Naive thymus-derived CD4-positive, alpha-beta T cell (primary cell): ENCODE data around the gene BRSK1. TPM values are rescaled to one million over a fixed set of nuclear protein-coding genes. Genes with fewer than 3 reads are reported as not detected.

Experiments
- ATAC-seq: fragments of 150-1000 bp; cut with Tn5 transposase; 2 replicates; pipeline ENCODE4 v1.10.0; 2021; ENCODE audit warnings: mild to moderate bottlenecking, moderate library complexity
- CTCF ChIA-PET: fragments of 350-600 bp; sonication (Branson Sonifier 250); formaldehyde crosslinking; loops from one replicate; lab custom pipeline; 2021; ENCODE audit warnings: antibody characterized with exemption; lab: Charles Lee
- POLR2A ChIA-PET: fragments of 350-600 bp; sonication (Branson Sonifier 250); formaldehyde crosslinking; loops from one replicate; lab custom pipeline; 2021; ENCODE audit warnings: antibody characterized with exemption, inconsistent platforms; lab: Charles Lee
- DNase-seq, 9 donors: peaks; one replicate each; pipeline versions ENCODE4 v3.0.0 to v3.0.0-alpha.2; 2020 to 2022; ENCODE audit warnings: mixed read lengths in 1 of 9
- H3K27ac ChIP-seq: one replicate; pipeline ENCODE4 v1.7.0; 2013; ENCODE audit warnings: mild to moderate bottlenecking, low read depth, low read length, moderate library complexity
- H3K27me3 ChIP-seq, 2 donors: one replicate each; pipeline ENCODE4 v1.7.0; 2013; ENCODE audit warnings: low read length in 2 of 2, mild to moderate bottlenecking in 2 of 2, moderate library complexity in 2 of 2; ENCODE audit not compliant: control insufficient read depth in 2 of 2, insufficient read depth in 2 of 2
- H3K36me3 ChIP-seq, 3 experiments: 1 replicate in 2 of 3; 2 replicates in 1 of 3; pipeline ENCODE4 v1.7.0; 2013; ENCODE audit warnings: low read length in 3 of 3, mild to moderate bottlenecking in 3 of 3, moderate library complexity in 1 of 3; ENCODE audit not compliant: insufficient read depth in 3 of 3, control insufficient read depth in 2 of 3
- H3K4me1 ChIP-seq, 2 donors: one replicate each; pipeline ENCODE4 v1.7.0; 2013; ENCODE audit warnings: low read length in 2 of 2, mild to moderate bottlenecking in 2 of 2, moderate library complexity in 1 of 2; ENCODE audit not compliant: control insufficient read depth in 2 of 2, insufficient read depth in 2 of 2
- H3K4me3 ChIP-seq: 2 replicates; pipeline ENCODE4 v1.7.0; 2013; ENCODE audit warnings: mild to moderate bottlenecking, low read length
- H3K9me3 ChIP-seq, 3 experiments: 1 replicate in 2 of 3; 2 replicates in 1 of 3; pipeline ENCODE4 v1.7.0; 2013; ENCODE audit warnings: low read length in 3 of 3; ENCODE audit not compliant: control insufficient read depth in 2 of 3
- H3K27ac Mint-ChIP-seq, 9 donors: one replicate each; pipeline ENCODE4 v1.8.0; 2020 to 2022; ENCODE audit warnings: mixed read lengths in 9 of 9, mild to moderate bottlenecking in 8 of 9, moderate library complexity in 5 of 9, inconsistent platforms in 2 of 9
- H3K27me3 Mint-ChIP-seq, 5 donors: one replicate each; pipeline ENCODE4 v1.8.0; 2021 to 2022; ENCODE audit warnings: mixed read lengths in 5 of 5, mild to moderate bottlenecking in 1 of 5
- H3K36me3 Mint-ChIP-seq, 5 donors: one replicate each; pipeline ENCODE4 v1.8.0; 2020 to 2022; ENCODE audit warnings: mixed read lengths in 5 of 5, mild to moderate bottlenecking in 3 of 5, inconsistent platforms in 1 of 5
- H3K4me1 Mint-ChIP-seq, 7 donors: one replicate each; pipeline ENCODE4 v1.8.0; 2020 to 2022; ENCODE audit warnings: mixed read lengths in 7 of 7, mild to moderate bottlenecking in 3 of 7, inconsistent platforms in 1 of 7
- H3K4me3 Mint-ChIP-seq, 10 donors: one replicate each; pipeline ENCODE4 v1.8.0; 2020 to 2022; ENCODE audit warnings: mild to moderate bottlenecking in 10 of 10, mixed read lengths in 10 of 10, moderate library complexity in 6 of 10, inconsistent platforms in 2 of 10
- H3K9me3 Mint-ChIP-seq, 11 donors: one replicate each; pipeline ENCODE4 v1.8.0; 2020 to 2022; ENCODE audit warnings: mixed read lengths in 11 of 11, mild to moderate bottlenecking in 4 of 11, inconsistent platforms in 1 of 11, moderate library complexity in 1 of 11
- intact Hi-C, 2 donors: fragments of 100-400 bp; cut with micrococcal nuclease; formaldehyde crosslinking; loops; one replicate each; pipeline ENCODE4 v1.15.1; 2023
- polyA plus RNA-seq, 2 donors: library from polyadenylated mRNA; unstranded; fragments of 300-500 nt; fragmentation: Illumina TruSeq; gene quantifications; one replicate each; pipeline ENCODE4 v1.2.3, GENCODE V29; 2021
- total RNA-seq, 6 experiments: library from RNA in 5 of 6; stranded (reverse) in 5 of 6; gene quantifications; 1 replicate in 5 of 6; 2 replicates in 1 of 6; pipeline ENCODE4 v1.2.3 and lab custom pipeline; 2021 to 2026

The BRSK1 gene
- total and polyA plus RNA-seq, 7 experiments from 2014 or later = 0.41 to 6.3 (median 3.4) TPM; not detected in 2

GRCh38 chr19:55336101-55336500 lies 52.3 kb downstream of the BRSK1 start:
- Mint-ChIP-seq H3K4me3 (no peak overlapping the region), H3K4me1 (peaks cover 0 to 21% (median 18%) of the 10 kb centered on the region in 7 donors), H3K36me3 (no peaks in the 10 kb centered on the region), H3K27ac (peak overlapping the region in 2 of 9 donors; percentile 16 to 76), H3K27me3 (peaks cover 0 to 24% (median 5%) of the 10 kb centered on the region in 5 donors), H3K9me3 (peaks cover 0 to 4% (median 0%) of the 10 kb centered on the region in 11 donors)
- CTCF ChIA-PET = interaction anchor here (0.7 kb wide), 1 partner anchor 240 kb away, joined by 4 read pairs; no protein-coding TSS in a partner anchor
- Histone ChIP-seq H3K4me1 (peaks cover 8 to 15% of the 10 kb centered on the region in 2 donors), H3K27me3 (no peaks in the 10 kb centered on the region), H3K4me3 (no peak overlapping the region), H3K36me3 (no peaks in the 10 kb centered on the region), H3K27ac (no peak overlapping the region), H3K9me3 (no peaks in the 10 kb centered on the region)
- DNase-seq = no peak
- POLR2A ChIA-PET = interaction anchor here (0.8 kb wide), 1 partner anchor 15 kb away, joined by 4 read pairs; no protein-coding TSS in a partner anchor
- no peak for ATAC-seq
- intact Hi-C loops = loop anchor here (5.0 kb wide), 2 partner anchors 301 to 329 kb away; no protein-coding TSS in a partner anchor

- DNase-seq = peak; percentile 99 to 100 (median 100)
- Mint-ChIP-seq H3K9me3 (peaks cover 0 to 4% (median 0%) of the 10 kb centered on the region in 11 donors), H3K36me3 (peaks cover 0 to 10% (median 2%) of the 10 kb centered on the region in 5 donors), H3K27me3 (peaks cover 0 to 16% (median 0%) of the 10 kb centered on the region in 5 donors), H3K27ac (peak within 1 kb of the TSS; percentile 88 to 100 (median 97)), H3K4me1 (peaks cover 5 to 28% (median 24%) of the 10 kb centered on the region in 7 donors), H3K4me3 (peak within 1 kb of the TSS; percentile 87 to 99 (median 96))
- H3K36me3 ChIP-seq = peaks cover 0 to 15% (median 0%) of the 10 kb centered on the region in 3 experiments
- POLR2A ChIA-PET = interaction anchor here (0.9 to 2.4 kb wide), 16 partner anchors 30 to 315 kb away, joined by 4 to 27 read pairs (median 8); partner anchors contain the start of genes FIZ1, HSPBP1, ISOC2 and PPP6R1
- H3K27ac ChIP-seq = peak within 1 kb of the TSS; percentile 93
- intact Hi-C loops = loop anchor here (1.0 to 5.0 kb wide), 23 partner anchors 15 to 1149 kb away; partner anchors contain the start of genes COX6B2 (in 2 of the 2), HSPBP1 (in 2 of the 2), PPP6R1 (in 2 of the 2) and RPL28 (in 2 of the 2)
- peak within 1 kb of the TSS; percentile 80 for H3K4me3 ChIP-seq
- peaks cover 8 to 15% of the 10 kb centered on the region in 2 donors for H3K4me1 ChIP-seq
- no peaks in the 10 kb centered on the region for H3K9me3 ChIP-seq
- H3K27me3 ChIP-seq = no peaks in the 10 kb centered on the region
- CTCF ChIA-PET = interaction anchor here (1.5 to 2.1 kb wide), 2 partner anchors 38 to 45 kb away, joined by 4 to 12 read pairs; partner anchors contain the start of gene TMEM238
- peak; percentile 83 for ATAC-seq
Measured at GRCh38 chr19:55339105-55339888, 55.5 kb downstream of the BRSK1 start, which contains the start of gene KMT5C. Gene KMT5C, plus strand, starts transcription at chr19:55339876. Its CDS starts 2,061 bp downstream, at chr19:55341937.

- ATAC-seq (no peak), DNase-seq (peak in 2 of 9 donors; percentile 44 to 46)
- peaks cover 8 to 15% of the 10 kb centered on the region in 2 donors for H3K4me1 ChIP-seq
- H3K4me3 Mint-ChIP-seq = peak overlapping the region; percentile 87 to 99 (median 96)
- peak overlapping the region; percentile 88 to 100 (median 97) for H3K27ac Mint-ChIP-seq
- H3K9me3 ChIP-seq = no peaks in the 10 kb centered on the region
- peaks cover 0 to 10% (median 2%) of the 10 kb centered on the region in 5 donors for H3K36me3 Mint-ChIP-seq
- H3K4me3 ChIP-seq = peak overlapping the region; percentile 80
- intact Hi-C loops = loop anchor here (1.0 to 5.0 kb wide), 23 partner anchors 14 to 1150 kb away; partner anchors contain the start of genes COX6B2 (in 2 of the 2), HSPBP1 (in 2 of the 2), PPP6R1 (in 2 of the 2) and RPL28 (in 2 of the 2)
- peak overlapping the region; percentile 93 for H3K27ac ChIP-seq
- H3K27me3 ChIP-seq = no peaks in the 10 kb centered on the region
- peaks cover 0 to 15% (median 0%) of the 10 kb centered on the region in 3 experiments for H3K36me3 ChIP-seq
- ChIA-PET CTCF (interaction anchor here (1.5 to 2.1 kb wide), 2 partner anchors 38 to 44 kb away, joined by 4 to 12 read pairs; partner anchors contain the start of gene TMEM238), POLR2A (interaction anchor here (0.9 to 2.4 kb wide), 15 partner anchors 34 to 314 kb away, joined by 3 to 27 read pairs (median 8); partner anchors contain the start of genes FIZ1, HSPBP1, ISOC2 and PPP6R1)
- H3K4me1 Mint-ChIP-seq = peaks cover 6 to 28% (median 24%) of the 10 kb centered on the region in 7 donors
- peaks cover 0 to 16% (median 0%) of the 10 kb centered on the region in 5 donors for H3K27me3 Mint-ChIP-seq
- peaks cover 0 to 4% (median 0%) of the 10 kb centered on the region in 11 donors for H3K9me3 Mint-ChIP-seq
Measured at GRCh38 chr19:55339889-55340783, 56.3 kb downstream of the BRSK1 start.

GRCh38 chr19:55340784-55341147 lies 57.0 kb downstream of the BRSK1 start:
- peak in 5 of 9 donors; percentile 13 to 36 (median 22) for DNase-seq
- ChIA-PET POLR2A (interaction anchor here (0.9 to 1.1 kb wide), 2 partner anchors 43 to 87 kb away, joined by 3 to 5 read pairs; partner anchors contain the start of gene TMEM238), CTCF (no interaction called here)
- no peak for ATAC-seq
- H3K9me3 ChIP-seq = no peaks in the 10 kb centered on the region
- peak overlapping the region; percentile 93 for H3K27ac ChIP-seq
- H3K36me3 ChIP-seq = peaks cover 0 to 15% (median 0%) of the 10 kb centered on the region in 3 experiments
- Mint-ChIP-seq H3K9me3 (peaks cover 0 to 4% (median 0%) of the 10 kb centered on the region in 11 donors), H3K4me3 (peak overlapping the region; percentile 74 to 99 (median 88)), H3K27me3 (peaks cover 0 to 16% (median 0%) of the 10 kb centered on the region in 5 donors), H3K27ac (peak overlapping the region in 8 of 9 donors; percentile 75 to 99 (median 93)), H3K36me3 (peaks cover 0 to 13% (median 3%) of the 10 kb centered on the region in 5 donors), H3K4me1 (peaks cover 11 to 28% (median 24%) of the 10 kb centered on the region in 7 donors)
- H3K4me3 ChIP-seq = peak overlapping the region; percentile 80
- intact Hi-C loops = no loop called here
- no peaks in the 10 kb centered on the region for H3K27me3 ChIP-seq
- H3K4me1 ChIP-seq = peaks cover 8 to 15% of the 10 kb centered on the region in 2 donors

GRCh38 chr19:55341171-55341588 lies 57.4 kb downstream of the BRSK1 start:
- Mint-ChIP-seq H3K9me3 (peaks cover 0 to 4% (median 0%) of the 10 kb centered on the region in 11 donors), H3K27me3 (peaks cover 0 to 15% (median 0%) of the 10 kb centered on the region in 5 donors), H3K4me1 (peaks cover 11 to 28% (median 24%) of the 10 kb centered on the region in 7 donors), H3K4me3 (peak overlapping the region; percentile 74 to 99 (median 88)), H3K27ac (peak overlapping the region in 8 of 9 donors; percentile 28 to 99 (median 93)), H3K36me3 (peaks cover 0 to 13% (median 3%) of the 10 kb centered on the region in 5 donors)
- DNase-seq (peak in 6 of 9 donors; percentile 10 to 79 (median 24)), ATAC-seq (no peak)
- H3K9me3 ChIP-seq = no peaks in the 10 kb centered on the region
- H3K27ac ChIP-seq = peak overlapping the region; percentile 93
- H3K4me3 ChIP-seq = no peak overlapping the region
- H3K27me3 ChIP-seq = no peaks in the 10 kb centered on the region
- H3K4me1 ChIP-seq = peaks cover 8 to 15% of the 10 kb centered on the region in 2 donors
- ChIA-PET CTCF (no interaction called here), POLR2A (interaction anchor here (0.9 to 1.1 kb wide), 3 partner anchors 11 to 87 kb away, joined by 3 to 5 read pairs (median 4); partner anchors contain the start of gene TMEM238)
- peaks cover 0 to 15% (median 0%) of the 10 kb centered on the region in 3 experiments for H3K36me3 ChIP-seq
- intact Hi-C loops = no loop called here
